ENCODE results near the gene SPON1.
A peak's percentile ranks its signal among the peaks of the same experiment; 100 is the strongest.
"Not testable (repeated sequence)": the region's sequence is repeated elsewhere in the genome, so short reads cannot be mapped to it uniquely, and the experiment has no call there.

SPON1 gene

DNA sequence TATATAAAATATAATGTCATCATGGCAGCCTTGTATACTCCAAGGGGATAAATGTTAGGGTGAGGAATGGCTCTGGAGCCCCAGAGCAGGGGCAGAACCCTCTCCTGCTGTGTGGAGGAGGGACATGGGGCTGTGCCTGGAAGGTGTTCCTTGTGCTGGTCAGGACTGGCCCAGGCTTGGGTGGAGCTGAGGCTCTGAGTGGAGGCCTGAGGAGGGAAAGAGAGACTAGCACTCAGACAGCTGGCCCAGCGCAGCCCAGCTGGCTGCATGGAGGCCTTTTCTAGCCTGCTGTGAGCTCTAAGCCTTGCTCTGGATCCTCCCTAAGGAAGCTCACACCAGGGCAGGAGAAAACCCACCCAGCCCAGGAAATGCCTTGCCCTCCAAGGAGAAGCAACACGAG, 282.9 kb downstream of the SPON1 start:
- TF ChIP-seq, protein P1, sequence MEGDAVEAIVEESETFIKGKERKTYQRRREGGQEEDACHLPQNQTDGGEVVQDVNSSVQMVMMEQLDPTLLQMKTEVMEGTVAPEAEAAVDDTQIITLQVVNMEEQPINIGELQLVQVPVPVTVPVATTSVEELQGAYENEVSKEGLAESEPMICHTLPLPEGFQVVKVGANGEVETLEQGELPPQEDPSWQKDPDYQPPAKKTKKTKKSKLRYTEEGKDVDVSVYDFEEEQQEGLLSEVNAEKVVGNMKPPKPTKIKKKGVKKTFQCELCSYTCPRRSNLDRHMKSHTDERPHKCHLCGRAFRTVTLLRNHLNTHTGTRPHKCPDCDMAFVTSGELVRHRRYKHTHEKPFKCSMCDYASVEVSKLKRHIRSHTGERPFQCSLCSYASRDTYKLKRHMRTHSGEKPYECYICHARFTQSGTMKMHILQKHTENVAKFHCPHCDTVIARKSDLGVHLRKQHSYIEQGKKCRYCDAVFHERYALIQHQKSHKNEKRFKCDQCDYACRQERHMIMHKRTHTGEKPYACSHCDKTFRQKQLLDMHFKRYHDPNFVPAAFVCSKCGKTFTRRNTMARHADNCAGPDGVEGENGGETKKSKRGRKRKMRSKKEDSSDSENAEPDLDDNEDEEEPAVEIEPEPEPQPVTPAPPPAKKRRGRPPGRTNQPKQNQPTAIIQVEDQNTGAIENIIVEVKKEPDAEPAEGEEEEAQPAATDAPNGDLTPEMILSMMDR (conservative IDR thresholded peaks at IDR 0.05; ENCODE audit: low read depth, low read length), result no peak
- no peak for DNase-seq (ENCODE audit: low read depth)
- H3K4me3 ChIP-seq (ENCODE audit: low read depth, low read length), result no peak overlapping the region

DNA sequence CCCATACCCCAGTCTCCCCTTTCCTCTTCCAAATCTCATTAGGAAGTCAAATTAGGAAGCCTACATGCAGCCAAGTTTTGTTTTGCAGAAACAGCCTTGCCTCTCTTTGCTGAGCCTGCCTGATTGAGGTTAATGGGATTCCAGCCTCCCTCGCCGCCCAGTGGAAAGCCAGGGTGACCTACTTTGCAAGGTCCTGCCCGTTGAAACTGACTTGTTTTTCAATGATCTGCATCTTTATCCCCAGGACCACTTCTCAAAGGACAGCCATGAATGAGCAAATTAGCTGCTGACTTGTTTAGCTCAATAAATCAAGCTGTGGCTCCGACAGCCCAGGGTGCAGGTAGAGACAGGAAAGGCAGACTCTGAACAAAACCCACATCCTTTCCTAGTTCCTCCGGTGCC, 286.1 kb downstream of the SPON1 start:
- H3K4me3 ChIP-seq (ENCODE audit: low read depth, low read length), result no peak overlapping the region
- no peak for DNase-seq (ENCODE audit: low read depth)
- TF ChIP-seq, protein P1 (conservative IDR thresholded peaks at IDR 0.05; ENCODE audit: low read depth, low read length), result peak; percentile 16

GRCh38 chr11:14249121-14249963, 286.8 kb downstream of the SPON1 start:
- TF ChIP-seq, protein P1 (conservative IDR thresholded peaks at IDR 0.05; ENCODE audit: low read depth, low read length), result peak; percentile 89
- DNase-seq (ENCODE audit: low read depth), result peak; percentile 73
- no peak overlapping the region for H3K4me3 ChIP-seq (ENCODE audit: low read depth, low read length)

- TF ChIP-seq, protein P1 (conservative IDR thresholded peaks at IDR 0.05; ENCODE audit: low read depth, low read length), result no peak
- H3K4me3 ChIP-seq (ENCODE audit: low read depth, low read length), result no peak overlapping the region
- no peak for DNase-seq (ENCODE audit: low read depth)
These were observed 289.2 kb downstream of the SPON1 start for GRCh38 chr11:14251754-14252153.

- H3K4me3 ChIP-seq (ENCODE audit: low read depth, low read length); DNase-seq (ENCODE audit: low read depth): not testable (repeated sequence)
These were observed 290.0 kb downstream of the SPON1 start for GRCh38 chr11:14252501-14252900.

GRCh38 chr11:14253421-14253820, 290.9 kb downstream of the SPON1 start:
- H3K4me3 ChIP-seq (ENCODE audit: low read depth, low read length), result no peak overlapping the region
- TF ChIP-seq, protein P1 (conservative IDR thresholded peaks at IDR 0.05; ENCODE audit: low read depth, low read length), result no peak
- peak; percentile 18 for DNase-seq (ENCODE audit: low read depth)

- TF ChIP-seq, protein P1 (conservative IDR thresholded peaks at IDR 0.05; ENCODE audit: low read depth, low read length), result no peak
- no peak overlapping the region for H3K4me3 ChIP-seq (ENCODE audit: low read depth, low read length)
- no peak for DNase-seq (ENCODE audit: low read depth)
These were observed 291.3 kb downstream of the SPON1 start for GRCh38 chr11:14253840-14254239.

Data from choroid plexus epithelial cell (primary cell).